GM23338 (cell line): ENCODE measurements around the gene POPDC2. TPM values are rescaled to one million over a fixed set of nuclear protein-coding genes. Genes with fewer than 3 reads are reported as not detected.

Experiments
- ATAC-seq: fragments of 200-7000 bp; cut with Tn5 transposase; 3 replicates; pipeline ENCODE4 v1.9.1; 2020
- DNase-seq: peaks from one replicate; pipeline ENCODE4 v3.0.0-alpha.2; 2015; ENCODE audit warnings: low spot score
- H2AFZ ChIP-seq: fragments of 200-600 bp; sonication (generic); 2 replicates; pipeline ENCODE4 v1.8.0; 2016; ENCODE audit warnings: antibody characterized with exemption, mild to moderate bottlenecking, moderate library complexity
- H3F3A ChIP-seq: fragments of 200-600 bp; sonication (generic); replicated peaks from 2 replicates; pipeline ENCODE4 v1.8.0; 2017; ENCODE audit warnings: antibody characterized with exemption, mixed run types, low read depth
- H3K27ac ChIP-seq: fragments of 200-600 bp; sonication (generic); 2 replicates; pipeline ENCODE4 v1.6.1; 2016; ENCODE audit warnings: low read depth
- H3K27me3 ChIP-seq: fragments of 200-600 bp; sonication (generic); 2 replicates; pipeline ENCODE4 v1.8.0; 2016; ENCODE audit warnings: mild to moderate bottlenecking, mixed run types, moderate library complexity; ENCODE audit not compliant: insufficient read depth
- H3K36me3 ChIP-seq: fragments of 200-600 bp; sonication (generic); 2 replicates; pipeline ENCODE4 v1.8.0; 2016; ENCODE audit warnings: mild to moderate bottlenecking; ENCODE audit not compliant: insufficient read depth
- H3K4me1 ChIP-seq: fragments of 200-600 bp; sonication (generic); 2 replicates; pipeline ENCODE4 v1.8.0; 2016; ENCODE audit warnings: mild to moderate bottlenecking, moderate library complexity; ENCODE audit not compliant: insufficient read depth
- H3K4me2 ChIP-seq: fragments of 200-600 bp; sonication (generic); 2 replicates; pipeline ENCODE4 v1.7.1; 2017; ENCODE audit warnings: mixed run types
- H3K4me3 ChIP-seq: fragments of 200-600 bp; sonication (generic); 2 replicates; pipeline ENCODE4 v1.6.1; 2016; ENCODE audit warnings: mixed run types
- H3K79me2 ChIP-seq: fragments of 200-600 bp; sonication (generic); replicated peaks from 2 replicates; pipeline ENCODE4 v1.8.0; 2017; ENCODE audit warnings: mild to moderate bottlenecking; ENCODE audit not compliant: insufficient read depth
- H3K9me2 ChIP-seq: fragments of 200-600 bp; sonication (generic); 2 replicates; pipeline ENCODE4 v1.8.0; 2017; ENCODE audit not compliant: insufficient read depth
- H4K20me1 ChIP-seq: fragments of 200-600 bp; sonication (generic); replicated peaks from 2 replicates; pipeline ENCODE4 v1.8.0; 2017; ENCODE audit warnings: mild to moderate bottlenecking; ENCODE audit not compliant: insufficient read depth
- H3K27ac Mint-ChIP-seq: 2 replicates; pipeline ENCODE4 v1.8.0; 2020; ENCODE audit warnings: inconsistent platforms, mild to moderate bottlenecking, moderate library complexity, mixed read lengths
- H3K27me3 Mint-ChIP-seq: 3 replicates; pipeline ENCODE4 v1.8.0; 2022; ENCODE audit warnings: low read depth, mild to moderate bottlenecking, moderate library complexity, mixed read lengths, inconsistent platforms; ENCODE audit not compliant: insufficient read depth, poor library complexity
- H3K36me3 Mint-ChIP-seq: 3 replicates; pipeline ENCODE4 v1.8.0; 2021; ENCODE audit warnings: low read depth, mild to moderate bottlenecking, inconsistent platforms, moderate library complexity, mixed read lengths
- H3K4me1 Mint-ChIP-seq: 3 replicates; pipeline ENCODE4 v1.8.0; 2020; ENCODE audit warnings: mild to moderate bottlenecking, inconsistent platforms, mixed read lengths
- H3K4me3 Mint-ChIP-seq: 3 replicates; pipeline ENCODE4 v1.8.0; 2021; ENCODE audit warnings: moderate library complexity, mild to moderate bottlenecking, inconsistent platforms, mixed read lengths
- H3K9me3 Mint-ChIP-seq: 3 replicates; pipeline ENCODE4 v1.8.0; 2020; ENCODE audit warnings: moderate library complexity, mild to moderate bottlenecking, inconsistent platforms, mixed read lengths
- ETS1 ChIP-seq: IDR thresholded peaks from 2 replicates; pipeline ENCODE4 v1.6.1; 2016; ENCODE audit warnings: antibody characterized with exemption
- EZH2 ChIP-seq: fragments of 200-600 bp; sonication (generic); IDR thresholded peaks from one replicate; pipeline ENCODE4 v1.8.0; 2017; ENCODE audit warnings: antibody characterized with exemption, mild to moderate bottlenecking, low read depth; ENCODE audit not compliant: unreplicated experiment
- EZH2phosphoT487 ChIP-seq: fragments of 200-600 bp; sonication (generic); IDR thresholded peaks from one replicate; pipeline ENCODE4 v1.8.1; 2018; ENCODE audit warnings: antibody characterized with exemption; ENCODE audit not compliant: unreplicated experiment
- JUNB ChIP-seq: IDR thresholded peaks from one replicate; pipeline ENCODE4 v1.6.1; 2016; ENCODE audit warnings: antibody characterized with exemption; ENCODE audit not compliant: unreplicated experiment
- NANOG ChIP-seq: IDR thresholded peaks from 2 replicates; pipeline ENCODE4 v1.6.1; 2016; ENCODE audit warnings: antibody characterized with exemption, borderline replicate concordance
- POLR2AphosphoS5 ChIP-seq: IDR thresholded peaks from 2 replicates; pipeline ENCODE4 v1.6.1; 2016; ENCODE audit warnings: antibody characterized with exemption, low read depth
- STAT1 ChIP-seq: IDR thresholded peaks from one replicate; pipeline ENCODE4 v1.6.1; 2016; ENCODE audit warnings: antibody characterized with exemption; ENCODE audit not compliant: unreplicated experiment
- ZNF331 ChIP-seq: fragments of 250-450 bp; sonication (Bioruptor Pico); IDR thresholded peaks from 2 replicates; pipeline ENCODE4 v1.5.0; 2020; ENCODE audit warnings: low read depth, mild to moderate bottlenecking, moderate library complexity
- polyA plus RNA-seq: library from polyadenylated mRNA; unstranded; fragments of >200 nt; fragmentation: Nextera tagmentation; extraction: Ambion mirVana; gene quantifications from 2 replicates; pipeline ENCODE4 v1.2.1, GENCODE V29; 2016
- total RNA-seq: library from RNA; depleted of rRNA; stranded (reverse); fragments of >200 nt; shearing (Covaris generic); gene quantifications from 2 replicates; pipeline ENCODE4 v1.2.3, GENCODE V29; 2014
- TF ChIP-seq, protein P1 (sequence below), 2 experiments: fragments of 200-600 bp in 1 of 2; sonication (generic) in 1 of 2; conservative IDR thresholded peaks; 2 replicates each; pipeline versions ENCODE4 v1.5.1 to v1.6.1; 2016 to 2017; ENCODE audit warnings: antibody characterized with exemption in 2 of 2, low read depth in 2 of 2, mild to moderate bottlenecking in 2 of 2, moderate library complexity in 1 of 2
- TF ChIP-seq, protein P2 (sequence below): IDR thresholded peaks from one replicate; pipeline ENCODE4 v1.6.1; 2018; ENCODE audit warnings: antibody characterized with exemption; ENCODE audit not compliant: unreplicated experiment
- TF ChIP-seq, protein P3 (sequence below): fragments of 250-450 bp; sonication (Bioruptor Pico); IDR thresholded peaks from 2 replicates; pipeline ENCODE4 v1.5.0; 2020; ENCODE audit warnings: mild to moderate bottlenecking, moderate library complexity

The POPDC2 gene
- total and polyA plus RNA-seq, 2 experiments from 2014 or later, result 0.36 TPM; not detected in 1

- H3K4me1 Mint-ChIP-seq, result peaks cover 18% of the 10 kb centered on the region
- no peak overlapping the region for H3K4me3 Mint-ChIP-seq
- Histone ChIP-seq H3K27ac (no peak overlapping the region), H3K4me2 (no peak overlapping the region), H3K4me3 (no peak overlapping the region), H3K9me2 (no peaks in the 10 kb centered on the region), H4K20me1 (no peaks in the 10 kb centered on the region), H3F3A (no peaks in the 10 kb centered on the region), H3K27me3 (no peaks in the 10 kb centered on the region), H3K4me1 (no peaks in the 10 kb centered on the region), H3K79me2 (no peaks in the 10 kb centered on the region), H3K36me3 (no peaks in the 10 kb centered on the region), H2AFZ (no peak overlapping the region)
- H3K9me3 Mint-ChIP-seq, result no peaks in the 10 kb centered on the region
- no peak for TF ChIP-seq EZH2phosphoT487
- no peak for TF ChIP-seq STAT1
- TF ChIP-seq JUNB, result no peak
- TF ChIP-seq ETS1, result no peak
- TF ChIP-seq, protein P1, sequence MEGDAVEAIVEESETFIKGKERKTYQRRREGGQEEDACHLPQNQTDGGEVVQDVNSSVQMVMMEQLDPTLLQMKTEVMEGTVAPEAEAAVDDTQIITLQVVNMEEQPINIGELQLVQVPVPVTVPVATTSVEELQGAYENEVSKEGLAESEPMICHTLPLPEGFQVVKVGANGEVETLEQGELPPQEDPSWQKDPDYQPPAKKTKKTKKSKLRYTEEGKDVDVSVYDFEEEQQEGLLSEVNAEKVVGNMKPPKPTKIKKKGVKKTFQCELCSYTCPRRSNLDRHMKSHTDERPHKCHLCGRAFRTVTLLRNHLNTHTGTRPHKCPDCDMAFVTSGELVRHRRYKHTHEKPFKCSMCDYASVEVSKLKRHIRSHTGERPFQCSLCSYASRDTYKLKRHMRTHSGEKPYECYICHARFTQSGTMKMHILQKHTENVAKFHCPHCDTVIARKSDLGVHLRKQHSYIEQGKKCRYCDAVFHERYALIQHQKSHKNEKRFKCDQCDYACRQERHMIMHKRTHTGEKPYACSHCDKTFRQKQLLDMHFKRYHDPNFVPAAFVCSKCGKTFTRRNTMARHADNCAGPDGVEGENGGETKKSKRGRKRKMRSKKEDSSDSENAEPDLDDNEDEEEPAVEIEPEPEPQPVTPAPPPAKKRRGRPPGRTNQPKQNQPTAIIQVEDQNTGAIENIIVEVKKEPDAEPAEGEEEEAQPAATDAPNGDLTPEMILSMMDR (conservative IDR thresholded peaks at IDR 0.05; ENCODE audit: low read depth in 2 of 2), result no peak
- TF ChIP-seq, protein P2, sequence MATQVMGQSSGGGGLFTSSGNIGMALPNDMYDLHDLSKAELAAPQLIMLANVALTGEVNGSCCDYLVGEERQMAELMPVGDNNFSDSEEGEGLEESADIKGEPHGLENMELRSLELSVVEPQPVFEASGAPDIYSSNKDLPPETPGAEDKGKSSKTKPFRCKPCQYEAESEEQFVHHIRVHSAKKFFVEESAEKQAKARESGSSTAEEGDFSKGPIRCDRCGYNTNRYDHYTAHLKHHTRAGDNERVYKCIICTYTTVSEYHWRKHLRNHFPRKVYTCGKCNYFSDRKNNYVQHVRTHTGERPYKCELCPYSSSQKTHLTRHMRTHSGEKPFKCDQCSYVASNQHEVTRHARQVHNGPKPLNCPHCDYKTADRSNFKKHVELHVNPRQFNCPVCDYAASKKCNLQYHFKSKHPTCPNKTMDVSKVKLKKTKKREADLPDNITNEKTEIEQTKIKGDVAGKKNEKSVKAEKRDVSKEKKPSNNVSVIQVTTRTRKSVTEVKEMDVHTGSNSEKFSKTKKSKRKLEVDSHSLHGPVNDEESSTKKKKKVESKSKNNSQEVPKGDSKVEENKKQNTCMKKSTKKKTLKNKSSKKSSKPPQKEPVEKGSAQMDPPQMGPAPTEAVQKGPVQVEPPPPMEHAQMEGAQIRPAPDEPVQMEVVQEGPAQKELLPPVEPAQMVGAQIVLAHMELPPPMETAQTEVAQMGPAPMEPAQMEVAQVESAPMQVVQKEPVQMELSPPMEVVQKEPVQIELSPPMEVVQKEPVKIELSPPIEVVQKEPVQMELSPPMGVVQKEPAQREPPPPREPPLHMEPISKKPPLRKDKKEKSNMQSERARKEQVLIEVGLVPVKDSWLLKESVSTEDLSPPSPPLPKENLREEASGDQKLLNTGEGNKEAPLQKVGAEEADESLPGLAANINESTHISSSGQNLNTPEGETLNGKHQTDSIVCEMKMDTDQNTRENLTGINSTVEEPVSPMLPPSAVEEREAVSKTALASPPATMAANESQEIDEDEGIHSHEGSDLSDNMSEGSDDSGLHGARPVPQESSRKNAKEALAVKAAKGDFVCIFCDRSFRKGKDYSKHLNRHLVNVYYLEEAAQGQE, result no peak
- TF ChIP-seq, protein P3, sequence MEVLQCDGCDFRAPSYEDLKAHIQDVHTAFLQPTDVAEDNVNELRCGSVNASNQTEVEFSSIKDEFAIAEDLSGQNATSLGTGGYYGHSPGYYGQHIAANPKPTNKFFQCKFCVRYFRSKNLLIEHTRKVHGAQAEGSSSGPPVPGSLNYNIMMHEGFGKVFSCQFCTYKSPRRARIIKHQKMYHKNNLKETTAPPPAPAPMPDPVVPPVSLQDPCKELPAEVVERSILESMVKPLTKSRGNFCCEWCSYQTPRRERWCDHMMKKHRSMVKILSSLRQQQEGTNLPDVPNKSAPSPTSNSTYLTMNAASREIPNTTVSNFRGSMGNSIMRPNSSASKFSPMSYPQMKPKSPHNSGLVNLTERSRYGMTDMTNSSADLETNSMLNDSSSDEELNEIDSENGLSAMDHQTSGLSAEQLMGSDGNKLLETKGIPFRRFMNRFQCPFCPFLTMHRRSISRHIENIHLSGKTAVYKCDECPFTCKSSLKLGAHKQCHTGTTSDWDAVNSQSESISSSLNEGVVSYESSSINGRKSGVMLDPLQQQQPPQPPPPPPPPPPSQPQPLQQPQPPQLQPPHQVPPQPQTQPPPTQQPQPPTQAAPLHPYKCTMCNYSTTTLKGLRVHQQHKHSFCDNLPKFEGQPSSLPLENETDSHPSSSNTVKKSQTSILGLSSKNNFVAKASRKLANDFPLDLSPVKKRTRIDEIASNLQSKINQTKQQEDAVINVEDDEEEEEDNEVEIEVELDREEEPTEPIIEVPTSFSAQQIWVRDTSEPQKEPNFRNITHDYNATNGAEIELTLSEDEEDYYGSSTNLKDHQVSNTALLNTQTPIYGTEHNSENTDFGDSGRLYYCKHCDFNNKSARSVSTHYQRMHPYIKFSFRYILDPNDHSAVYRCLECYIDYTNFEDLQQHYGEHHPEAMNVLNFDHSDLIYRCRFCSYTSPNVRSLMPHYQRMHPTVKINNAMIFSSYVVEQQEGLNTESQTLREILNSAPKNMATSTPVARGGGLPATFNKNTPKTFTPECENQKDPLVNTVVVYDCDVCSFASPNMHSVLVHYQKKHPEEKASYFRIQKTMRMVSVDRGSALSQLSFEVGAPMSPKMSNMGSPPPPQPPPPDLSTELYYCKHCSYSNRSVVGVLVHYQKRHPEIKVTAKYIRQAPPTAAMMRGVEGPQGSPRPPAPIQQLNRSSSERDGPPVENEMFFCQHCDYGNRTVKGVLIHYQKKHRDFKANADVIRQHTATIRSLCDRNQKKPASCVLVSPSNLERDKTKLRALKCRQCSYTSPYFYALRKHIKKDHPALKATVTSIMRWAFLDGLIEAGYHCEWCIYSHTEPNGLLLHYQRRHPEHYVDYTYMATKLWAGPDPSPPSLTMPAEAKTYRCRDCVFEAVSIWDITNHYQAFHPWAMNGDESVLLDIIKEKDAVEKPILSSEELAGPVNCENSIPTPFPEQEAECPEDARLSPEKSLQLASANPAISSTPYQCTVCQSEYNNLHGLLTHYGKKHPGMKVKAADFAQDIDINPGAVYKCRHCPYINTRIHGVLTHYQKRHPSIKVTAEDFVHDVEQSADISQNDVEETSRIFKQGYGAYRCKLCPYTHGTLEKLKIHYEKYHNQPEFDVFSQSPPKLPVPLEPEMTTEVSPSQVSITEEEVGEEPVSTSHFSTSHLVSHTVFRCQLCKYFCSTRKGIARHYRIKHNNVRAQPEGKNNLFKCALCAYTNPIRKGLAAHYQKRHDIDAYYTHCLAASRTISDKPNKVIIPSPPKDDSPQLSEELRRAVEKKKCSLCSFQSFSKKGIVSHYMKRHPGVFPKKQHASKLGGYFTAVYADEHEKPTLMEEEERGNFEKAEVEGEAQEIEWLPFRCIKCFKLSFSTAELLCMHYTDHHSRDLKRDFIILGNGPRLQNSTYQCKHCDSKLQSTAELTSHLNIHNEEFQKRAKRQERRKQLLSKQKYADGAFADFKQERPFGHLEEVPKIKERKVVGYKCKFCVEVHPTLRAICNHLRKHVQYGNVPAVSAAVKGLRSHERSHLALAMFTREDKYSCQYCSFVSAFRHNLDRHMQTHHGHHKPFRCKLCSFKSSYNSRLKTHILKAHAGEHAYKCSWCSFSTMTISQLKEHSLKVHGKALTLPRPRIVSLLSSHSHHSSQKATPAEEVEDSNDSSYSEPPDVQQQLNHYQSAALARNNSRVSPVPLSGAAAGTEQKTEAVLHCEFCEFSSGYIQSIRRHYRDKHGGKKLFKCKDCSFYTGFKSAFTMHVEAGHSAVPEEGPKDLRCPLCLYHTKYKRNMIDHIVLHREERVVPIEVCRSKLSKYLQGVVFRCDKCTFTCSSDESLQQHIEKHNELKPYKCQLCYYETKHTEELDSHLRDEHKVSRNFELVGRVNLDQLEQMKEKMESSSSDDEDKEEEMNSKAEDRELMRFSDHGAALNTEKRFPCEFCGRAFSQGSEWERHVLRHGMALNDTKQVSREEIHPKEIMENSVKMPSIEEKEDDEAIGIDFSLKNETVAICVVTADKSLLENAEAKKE, result no peak
- TF ChIP-seq NANOG, result no peak
- no peak for TF ChIP-seq ZNF331 (CRISPR knock-in tag)
- no peak for TF ChIP-seq EZH2
- no peak for TF ChIP-seq POLR2AphosphoS5
- no peak for ATAC-seq
- H3K27me3 Mint-ChIP-seq, result peaks cover 4% of the 10 kb centered on the region
- no peak for DNase-seq
- no peak overlapping the region for H3K27ac Mint-ChIP-seq
- H3K36me3 Mint-ChIP-seq, result no peaks in the 10 kb centered on the region
These were observed 36.2 kb downstream of the POPDC2 start for GRCh38 chr3:119624002-119624720.
